ENCODE measurements around the gene USP40. TPM values are rescaled to one million over a fixed set of nuclear protein-coding genes. Genes with fewer than 3 reads are reported as not detected.

Gene USP40
- total RNA-seq, 4 donors from 2014 or later = 41.7 to 68.0 (median 54.2) TPM

GRCh38 chr2:233528182-233528581, 38.4 kb downstream of the USP40 start:
- H3K4me3 ChIP-seq = no peak overlapping the region
- no peaks in the 10 kb centered on the region for H3K9me3 ChIP-seq
- no peak for DNase-seq (ENCODE audit: low spot score in 2 of 2)
- H3K27ac ChIP-seq = no peak overlapping the region
- peaks cover 0 to 69% (median 0%) of the 10 kb centered on the region in 3 donors for H3K36me3 ChIP-seq
- peaks cover 0 to 10% (median 0%) of the 10 kb centered on the region in 4 donors for H3K4me1 ChIP-seq
- WGBS, 2 donors = 93 to 94% methylated on average over 10 of the region's 10 CpGs
- TF ChIP-seq POLR2A (IDR thresholded peaks at IDR 0.05) (no peak), CTCF (IDR thresholded peaks at IDR 0.05) (no peak), EP300 (IDR thresholded peaks at IDR 0.05) (no peak)
- H3K27me3 ChIP-seq = no peaks in the 10 kb centered on the region

GRCh38 chr2:233525791-233526190, 40.8 kb downstream of the USP40 start:
- Histone ChIP-seq H3K27me3 (no peaks in the 10 kb centered on the region), H3K27ac (no peak overlapping the region), H3K36me3 (peaks cover 0 to 79% (median 0%) of the 10 kb centered on the region in 3 donors), H3K9me3 (no peaks in the 10 kb centered on the region), H3K4me3 (no peak overlapping the region), H3K4me1 (no peaks in the 10 kb centered on the region)
- DNase-seq (ENCODE audit: low spot score in 2 of 2) = no peak
- TF ChIP-seq EP300 (IDR thresholded peaks at IDR 0.05) (no peak), CTCF (IDR thresholded peaks at IDR 0.05) (no peak), POLR2A (IDR thresholded peaks at IDR 0.05) (no peak)

GRCh38 chr2:233519787-233520611, 46.6 kb downstream of the USP40 start:
- no peak for DNase-seq (ENCODE audit: low spot score in 2 of 2)
- Histone ChIP-seq H3K4me1 (no peaks in the 10 kb centered on the region), H3K9me3 (no peaks in the 10 kb centered on the region), H3K27me3 (no peaks in the 10 kb centered on the region), H3K4me3 (no peak overlapping the region), H3K27ac (peak overlapping the region in 1 of 4 donors; percentile 1), H3K36me3 (peaks cover 0 to 90% (median 0%) of the 10 kb centered on the region in 3 donors)
- TF ChIP-seq CTCF (IDR thresholded peaks at IDR 0.05) = no peak
- TF ChIP-seq EP300 (IDR thresholded peaks at IDR 0.05) = no peak
- TF ChIP-seq POLR2A (IDR thresholded peaks at IDR 0.05) = no peak
- 73 to 76% methylated on average over 3 of the region's 3 CpGs for WGBS, 2 donors

- no peaks in the 10 kb centered on the region for H3K9me3 ChIP-seq
- no peak overlapping the region for H3K27ac ChIP-seq
- WGBS, 2 donors = 85 to 86% methylated on average over 7 of the region's 7 CpGs
- no peaks in the 10 kb centered on the region for H3K4me1 ChIP-seq
- no peaks in the 10 kb centered on the region for H3K27me3 ChIP-seq
- DNase-seq (ENCODE audit: low spot score in 2 of 2) = no peak
- TF ChIP-seq EP300 (IDR thresholded peaks at IDR 0.05) = no peak
- no peak for TF ChIP-seq POLR2A (IDR thresholded peaks at IDR 0.05)
- no peak for TF ChIP-seq CTCF (IDR thresholded peaks at IDR 0.05)
- peaks cover 0 to 76% (median 0%) of the 10 kb centered on the region in 3 donors for H3K36me3 ChIP-seq
- no peak overlapping the region for H3K4me3 ChIP-seq
Observed at GRCh38 chr2:233513953-233514655, 52.5 kb downstream of the USP40 start.
